ENCODE measurements around the gene PALLD. TPM values are rescaled to one million over a fixed set of nuclear protein-coding genes. Genes with fewer than 3 reads are reported as not detected.

PALLD gene
- total and polyA plus RNA-seq, 9 donors: 86.1 to 155 (median 146) TPM

GRCh38 chr4:168551945-168552695, 55.3 kb downstream of the PALLD start:
- DNase-seq: no peak
- Histone ChIP-seq H3K27ac (ENCODE audit: low read length) (no peak overlapping the region), H3K9me3 (replicated peaks; ENCODE audit: control insufficient read depth, low read depth, low read length) (no peaks in the 10 kb centered on the region), H3K27me3 (ENCODE audit: control insufficient read depth, insufficient read depth, low read length) (no peaks in the 10 kb centered on the region), H3K36me3 (ENCODE audit: control insufficient read depth, insufficient read depth, low read length) (no peaks in the 10 kb centered on the region), H3K4me3 (ENCODE audit: low read length) (no peak overlapping the region), H3K4me1 (ENCODE audit: control insufficient read depth, insufficient read depth, low read length) (peaks cover 3% of the 10 kb centered on the region)
- WGBS (ENCODE audit: insufficient coverage): 86% methylated on average over 1 of the region's 2 CpGs

GRCh38 chr4:168553714-168554370, 57.0 kb downstream of the PALLD start:
- 89% methylated on average over 3 of the region's 8 CpGs for WGBS (ENCODE audit: insufficient coverage)
- H3K9me3 ChIP-seq (replicated peaks; ENCODE audit: control insufficient read depth, low read depth, low read length): no peaks in the 10 kb centered on the region
- no peak overlapping the region for H3K4me3 ChIP-seq (ENCODE audit: low read length)
- H3K27ac ChIP-seq (ENCODE audit: low read length): no peak overlapping the region
- peaks cover 6% of the 10 kb centered on the region for H3K4me1 ChIP-seq (ENCODE audit: control insufficient read depth, insufficient read depth, low read length)
- no peaks in the 10 kb centered on the region for H3K36me3 ChIP-seq (ENCODE audit: control insufficient read depth, insufficient read depth, low read length)
- DNase-seq: no peak
- no peaks in the 10 kb centered on the region for H3K27me3 ChIP-seq (ENCODE audit: control insufficient read depth, insufficient read depth, low read length)

GRCh38 chr4:168555437-168555836, 58.6 kb downstream of the PALLD start:
- Histone ChIP-seq H3K4me3 (ENCODE audit: low read length) (no peak overlapping the region), H3K27me3 (ENCODE audit: control insufficient read depth, insufficient read depth, low read length) (no peaks in the 10 kb centered on the region), H3K9me3 (replicated peaks; ENCODE audit: control insufficient read depth, low read depth, low read length) (no peaks in the 10 kb centered on the region), H3K27ac (ENCODE audit: low read length) (no peak overlapping the region), H3K36me3 (ENCODE audit: control insufficient read depth, insufficient read depth, low read length) (no peaks in the 10 kb centered on the region), H3K4me1 (ENCODE audit: control insufficient read depth, insufficient read depth, low read length) (peaks cover 3% of the 10 kb centered on the region)
- DNase-seq: no peak
- WGBS (ENCODE audit: insufficient coverage): 70% methylated on average over 1 of the region's 5 CpGs

- H3K4me3 ChIP-seq (ENCODE audit: low read length): no peak overlapping the region
- H3K4me1 ChIP-seq (ENCODE audit: control insufficient read depth, insufficient read depth, low read length): peaks cover 2% of the 10 kb centered on the region
- H3K27me3 ChIP-seq (ENCODE audit: control insufficient read depth, insufficient read depth, low read length): no peaks in the 10 kb centered on the region
- H3K36me3 ChIP-seq (ENCODE audit: control insufficient read depth, insufficient read depth, low read length): no peaks in the 10 kb centered on the region
- 88% methylated on average over 1 of the region's 3 CpGs for WGBS (ENCODE audit: insufficient coverage)
- H3K9me3 ChIP-seq (replicated peaks; ENCODE audit: control insufficient read depth, low read depth, low read length): no peaks in the 10 kb centered on the region
- no peak overlapping the region for H3K27ac ChIP-seq (ENCODE audit: low read length)
- DNase-seq: no peak
Measured at GRCh38 chr4:168557658-168558057, 60.8 kb downstream of the PALLD start.

- peak; percentile 52 for DNase-seq
- H3K27ac ChIP-seq (ENCODE audit: low read length): no peak overlapping the region
- no peaks in the 10 kb centered on the region for H3K36me3 ChIP-seq (ENCODE audit: control insufficient read depth, insufficient read depth, low read length)
- no peaks in the 10 kb centered on the region for H3K27me3 ChIP-seq (ENCODE audit: control insufficient read depth, insufficient read depth, low read length)
- no CpG with 5 or more reads among the region's 1 CpG for WGBS (ENCODE audit: insufficient coverage)
- H3K4me3 ChIP-seq (ENCODE audit: low read length): no peak overlapping the region
- H3K4me1 ChIP-seq (ENCODE audit: control insufficient read depth, insufficient read depth, low read length): peaks cover 2% of the 10 kb centered on the region
- no peaks in the 10 kb centered on the region for H3K9me3 ChIP-seq (replicated peaks; ENCODE audit: control insufficient read depth, low read depth, low read length)
Measured at GRCh38 chr4:168558599-168558998, 61.7 kb downstream of the PALLD start.

- DNase-seq: peak; percentile 52
- no CpG with 5 or more reads among the region's 3 CpGs for WGBS (ENCODE audit: insufficient coverage)
- peaks cover 2% of the 10 kb centered on the region for H3K4me1 ChIP-seq (ENCODE audit: control insufficient read depth, insufficient read depth, low read length)
Measured at GRCh38 chr4:168560184-168561180, 63.6 kb downstream of the PALLD start.

GRCh38 chr4:168562041-168562571, 65.3 kb downstream of the PALLD start:
- H3K27ac ChIP-seq (ENCODE audit: low read length): no peak overlapping the region
- no peak for DNase-seq
- H3K4me1 ChIP-seq (ENCODE audit: control insufficient read depth, insufficient read depth, low read length): peaks cover 2% of the 10 kb centered on the region
- no CpG with 5 or more reads among the region's 3 CpGs for WGBS (ENCODE audit: insufficient coverage)
- H3K36me3 ChIP-seq (ENCODE audit: control insufficient read depth, insufficient read depth, low read length): no peaks in the 10 kb centered on the region
- no peaks in the 10 kb centered on the region for H3K27me3 ChIP-seq (ENCODE audit: control insufficient read depth, insufficient read depth, low read length)
- no peaks in the 10 kb centered on the region for H3K9me3 ChIP-seq (replicated peaks; ENCODE audit: control insufficient read depth, low read depth, low read length)
- H3K4me3 ChIP-seq (ENCODE audit: low read length): no peak overlapping the region

More at GRCh38 chr4:168560184-168561180, 63.6 kb downstream of the PALLD start:
- Histone ChIP-seq H3K27ac (ENCODE audit: low read length) (no peak overlapping the region), H3K36me3 (ENCODE audit: control insufficient read depth, insufficient read depth, low read length) (no peaks in the 10 kb centered on the region), H3K9me3 (replicated peaks; ENCODE audit: control insufficient read depth, low read depth, low read length) (no peaks in the 10 kb centered on the region), H3K4me3 (ENCODE audit: low read length) (no peak overlapping the region), H3K27me3 (ENCODE audit: control insufficient read depth, insufficient read depth, low read length) (no peaks in the 10 kb centered on the region)

GRCh38 chr4:168564023-168564422, 67.2 kb downstream of the PALLD start:
- peaks cover under 1% of the 10 kb centered on the region for H3K4me1 ChIP-seq (ENCODE audit: control insufficient read depth, insufficient read depth, low read length)
- no peak for DNase-seq
- WGBS (ENCODE audit: insufficient coverage): no CpG with 5 or more reads among the region's 3 CpGs
- H3K27ac ChIP-seq (ENCODE audit: low read length): no peak overlapping the region
- no peaks in the 10 kb centered on the region for H3K27me3 ChIP-seq (ENCODE audit: control insufficient read depth, insufficient read depth, low read length)
- H3K36me3 ChIP-seq (ENCODE audit: control insufficient read depth, insufficient read depth, low read length): no peaks in the 10 kb centered on the region
- no peak overlapping the region for H3K4me3 ChIP-seq (ENCODE audit: low read length)
- no peaks in the 10 kb centered on the region for H3K9me3 ChIP-seq (replicated peaks; ENCODE audit: control insufficient read depth, low read depth, low read length)

GRCh38 chr4:168565130-168565529, 68.3 kb downstream of the PALLD start:
- no peaks in the 10 kb centered on the region for H3K27me3 ChIP-seq (ENCODE audit: control insufficient read depth, insufficient read depth, low read length)
- no peak overlapping the region for H3K4me3 ChIP-seq (ENCODE audit: low read length)
- peaks cover 2% of the 10 kb centered on the region for H3K4me1 ChIP-seq (ENCODE audit: control insufficient read depth, insufficient read depth, low read length)
- 57% methylated on average over 1 of the region's 2 CpGs for WGBS (ENCODE audit: insufficient coverage)
- H3K36me3 ChIP-seq (ENCODE audit: control insufficient read depth, insufficient read depth, low read length): no peaks in the 10 kb centered on the region
- no peak for DNase-seq
- no peak overlapping the region for H3K27ac ChIP-seq (ENCODE audit: low read length)
- H3K9me3 ChIP-seq (replicated peaks; ENCODE audit: control insufficient read depth, low read depth, low read length): no peaks in the 10 kb centered on the region
